ENCODE results near the gene ADAM30.
"Not testable (repeated sequence)": the region's sequence is repeated elsewhere in the genome, so short reads cannot be mapped to it uniquely, and the experiment has no call there.

ADAM30 gene

DNA sequence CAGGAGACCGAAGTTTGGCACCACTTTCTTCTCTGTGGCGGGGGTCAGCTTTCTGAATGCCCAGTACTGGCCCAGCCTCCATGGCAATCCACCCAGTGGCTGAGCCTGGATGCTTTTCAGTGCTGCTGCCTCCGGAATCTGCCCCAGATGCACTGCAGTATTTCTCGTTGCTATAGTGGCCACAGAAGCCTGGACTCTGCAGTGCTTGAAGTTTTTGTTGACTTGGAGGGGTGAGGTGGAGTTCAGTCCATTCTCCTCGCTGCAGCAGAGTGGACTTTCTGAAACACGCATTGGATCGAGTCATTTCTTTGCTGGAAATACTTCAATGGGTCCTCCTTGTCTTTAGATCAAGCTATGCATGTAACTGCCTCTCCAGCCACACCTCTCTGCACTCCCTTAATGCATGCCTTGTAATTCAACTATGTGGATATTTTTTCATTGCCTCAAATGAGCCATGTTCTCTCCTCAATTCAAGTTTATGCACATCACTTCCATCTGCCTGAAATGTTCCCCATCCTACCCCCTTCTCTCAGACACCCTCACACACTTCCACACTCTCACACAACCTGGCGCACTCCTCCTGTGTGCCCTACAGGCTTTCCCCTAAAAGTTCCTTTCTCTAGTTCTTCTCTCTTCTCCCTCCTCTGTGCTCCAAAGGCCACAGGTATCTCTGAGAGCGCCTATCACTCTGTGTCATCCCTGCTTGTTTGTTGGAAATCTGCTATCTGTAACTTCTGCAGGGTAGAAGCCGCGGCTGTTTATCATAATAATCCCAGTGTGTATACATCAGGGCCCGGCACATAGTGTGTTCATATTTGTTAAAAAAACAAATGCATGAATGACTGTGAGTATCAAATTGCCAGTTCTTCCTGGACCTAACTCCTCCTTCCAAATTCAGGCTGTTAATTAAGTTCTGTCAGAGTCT is 16.5 kb downstream of the ADAM30 start:
- in situ Hi-C loops (cut with MboI; ENCODE audit: low sequenced_read_pairs) = no loop called here

GRCh38 chr1:119878171-119878570 is 18.1 kb downstream of the ADAM30 start:
- in situ Hi-C loops (cut with MboI; ENCODE audit: low sequenced_read_pairs) = no loop called here

DNA sequence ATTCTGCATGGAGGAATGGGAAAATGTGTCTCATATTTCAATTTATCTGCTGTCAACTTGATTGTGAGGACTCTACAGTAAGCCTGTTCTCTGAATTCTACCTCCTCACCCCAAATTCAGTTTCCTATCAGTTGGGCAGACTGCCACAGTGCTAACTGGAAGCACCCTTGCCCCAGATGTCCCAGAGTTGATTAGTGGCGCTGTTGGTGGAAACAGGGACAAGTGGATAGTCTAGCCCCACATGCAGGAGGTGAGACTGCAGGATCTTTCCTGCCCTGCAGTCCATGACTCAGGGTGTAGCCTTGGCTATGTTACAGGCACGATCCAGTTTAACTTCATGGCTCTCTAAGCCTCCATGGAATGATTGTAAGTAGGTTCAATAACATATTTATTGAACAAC is 22.1 kb downstream of the ADAM30 start:
- in situ Hi-C loops (cut with MboI; ENCODE audit: low sequenced_read_pairs) = no loop called here

DNA sequence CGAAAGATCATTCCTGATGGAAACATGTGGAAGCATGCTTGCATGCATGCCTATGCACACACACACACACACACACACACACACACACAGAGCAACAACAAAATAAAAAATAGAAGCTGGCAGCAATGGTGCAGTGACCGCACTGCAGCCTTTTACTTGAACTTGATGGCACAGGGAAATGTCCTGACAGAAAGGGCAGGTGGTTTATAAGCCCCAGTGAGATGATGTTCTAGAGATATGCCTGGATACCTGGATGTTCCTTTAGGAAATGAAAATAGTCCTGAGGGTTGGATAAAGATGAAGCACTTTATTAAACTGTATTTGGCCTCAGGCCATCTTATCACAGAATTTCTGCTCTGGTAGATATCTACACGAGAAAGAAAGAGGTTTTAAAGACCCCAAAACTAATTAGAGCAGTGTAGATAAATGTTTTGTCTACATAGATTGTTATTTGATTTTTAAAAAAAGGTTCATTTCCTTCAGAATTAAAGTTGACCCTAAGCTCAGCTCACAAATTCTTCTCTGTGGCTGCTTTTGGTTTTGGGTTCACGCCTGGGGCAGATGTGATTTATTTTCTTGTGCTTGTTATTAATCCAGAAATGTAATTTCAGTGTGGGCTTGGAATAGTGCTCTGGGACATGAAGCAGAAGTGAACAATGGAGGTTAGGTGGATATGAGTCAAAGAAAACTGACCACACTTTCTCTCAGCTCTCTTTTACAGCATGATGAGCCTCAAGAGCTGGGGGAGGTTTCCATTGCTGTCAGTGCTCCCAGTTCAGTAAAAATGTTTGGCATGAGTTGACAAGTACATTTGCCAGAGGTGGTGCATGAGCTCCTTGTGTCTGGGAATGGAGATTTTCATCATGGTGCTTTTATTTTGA is 22.9 kb downstream of the ADAM30 start:
- in situ Hi-C loops (cut with MboI; ENCODE audit: low sequenced_read_pairs) = no loop called here

- in situ Hi-C loops (cut with MboI; ENCODE audit: low sequenced_read_pairs) = no loop called here
Measured at GRCh38 chr1:119871881-119872280, 24.4 kb downstream of the ADAM30 start.

- in situ Hi-C loops (cut with MboI; ENCODE audit: low sequenced_read_pairs) = no loop called here
Measured at GRCh38 chr1:119870917-119871596, 25.3 kb downstream of the ADAM30 start.

- in situ Hi-C loops (cut with MboI; ENCODE audit: low sequenced_read_pairs) = no loop called here
Measured at GRCh38 chr1:119869995-119870394, 26.3 kb downstream of the ADAM30 start.

GRCh38 chr1:119868176-119868575 is 28.1 kb downstream of the ADAM30 start:
- in situ Hi-C loops (cut with MboI; ENCODE audit: low sequenced_read_pairs) = no loop called here

- in situ Hi-C loops (cut with MboI; ENCODE audit: low sequenced_read_pairs) = no loop called here
Measured at GRCh38 chr1:119866451-119866850, 29.9 kb downstream of the ADAM30 start.

- in situ Hi-C loops (cut with MboI; ENCODE audit: low sequenced_read_pairs) = no loop called here
Measured at GRCh38 chr1:119865627-119866026, 30.7 kb downstream of the ADAM30 start.

- in situ Hi-C loops (cut with MboI; ENCODE audit: low sequenced_read_pairs) = no loop called here
Measured at GRCh38 chr1:119862276-119862675, 34.0 kb downstream of the ADAM30 start.

GRCh38 chr1:119861547-119861946 is 34.8 kb downstream of the ADAM30 start:
- in situ Hi-C loops (cut with MboI; ENCODE audit: low sequenced_read_pairs) = no loop called here

GRCh38 chr1:119859647-119860046 is 36.7 kb downstream of the ADAM30 start:
- in situ Hi-C loops (cut with MboI; ENCODE audit: low sequenced_read_pairs) = no loop called here

GRCh38 chr1:119858556-119859214 is 37.6 kb downstream of the ADAM30 start:
- in situ Hi-C loops (cut with MboI; ENCODE audit: low sequenced_read_pairs) = not testable (repeated sequence)

- in situ Hi-C loops (cut with MboI; ENCODE audit: low sequenced_read_pairs) = no loop called here
Measured at GRCh38 chr1:119858126-119858525, 38.2 kb downstream of the ADAM30 start.

DNA sequence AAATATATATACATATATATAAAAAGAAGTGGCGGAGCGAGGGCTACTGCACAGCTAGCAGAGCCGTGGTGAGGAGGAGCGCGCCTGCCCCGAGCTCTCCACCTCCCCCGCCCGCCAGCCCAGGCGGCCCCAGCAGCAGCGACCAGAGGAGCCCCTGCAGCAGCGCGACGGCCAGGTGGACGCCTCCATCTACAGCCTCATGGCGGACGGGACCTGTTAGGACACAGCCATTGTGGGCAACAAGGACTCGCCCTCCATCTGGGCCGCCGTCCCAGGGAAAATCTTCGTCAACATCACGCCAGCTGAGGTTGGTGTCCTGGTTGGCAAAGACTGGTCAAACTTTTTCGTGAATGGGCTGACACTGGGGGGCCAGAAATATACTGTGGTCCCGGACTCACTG is 43.2 kb downstream of the ADAM30 start:
- in situ Hi-C loops (cut with MboI; ENCODE audit: low sequenced_read_pairs) = no loop called here

DNA sequence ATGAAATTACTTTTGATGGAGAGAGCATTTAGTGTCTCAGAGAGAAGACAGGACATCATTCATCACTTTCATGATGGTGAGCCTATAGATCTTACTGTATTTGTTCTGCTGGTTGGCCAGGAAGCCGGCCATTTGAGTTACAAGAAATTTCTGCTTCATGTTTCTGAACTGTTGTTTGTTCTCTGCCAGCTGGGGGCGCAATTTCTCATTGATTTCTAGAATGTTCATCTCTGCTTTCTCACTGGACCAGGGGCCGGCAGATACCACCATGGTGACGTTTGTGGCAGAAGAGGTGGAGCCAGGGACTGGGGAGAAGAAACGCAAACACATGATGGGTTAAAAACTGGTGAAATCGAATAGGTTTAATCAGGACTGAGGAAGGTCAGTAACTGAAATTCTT is 52.1 kb downstream of the ADAM30 start:
- in situ Hi-C loops (cut with MboI; ENCODE audit: low sequenced_read_pairs) = not testable (repeated sequence)

Data from HL-60/S4 treated with retinoic acid at 250 ng/mL for 4 days and 3 days (cell line).